DOHH2 (cell line): ENCODE results near the gene CD74.

Source experiments
- H3F3A ChIP-seq: fragments of 200-600 bp; sonication (generic), shearing (Covaris generic); 2 replicates; pipeline ENCODE4 v1.6.0; 2016; ENCODE audit warnings: antibody characterized with exemption, mild to moderate bottlenecking; ENCODE audit not compliant: control insufficient read depth, insufficient read depth
- H3K27ac ChIP-seq: fragments of 200-600 bp; sonication (generic); 2 replicates; pipeline ENCODE4 v1.5.1; 2014; ENCODE audit warnings: low read depth, mild to moderate bottlenecking, low read length, moderate library complexity
- H3K27me3 ChIP-seq: fragments of 200-600 bp; sonication (generic); 2 replicates; pipeline ENCODE4 v1.6.1; 2014; ENCODE audit warnings: mild to moderate bottlenecking, low read length, mixed read lengths; ENCODE audit not compliant: control insufficient read depth
- H3K36me3 ChIP-seq: fragments of 200-600 bp; sonication (generic); 2 replicates; pipeline ENCODE4 v1.6.1; 2014; ENCODE audit warnings: mild to moderate bottlenecking, low read length, moderate library complexity, mixed read lengths; ENCODE audit not compliant: control insufficient read depth
- H3K4me1 ChIP-seq: fragments of 200-600 bp; sonication (generic); 2 replicates; pipeline ENCODE4 v1.6.1; 2014; ENCODE audit warnings: mild to moderate bottlenecking, low read length, mixed read lengths; ENCODE audit not compliant: control insufficient read depth
- H3K4me2 ChIP-seq: fragments of 200-600 bp; sonication (generic); 2 replicates; pipeline ENCODE4 v1.6.0; 2014; ENCODE audit warnings: mild to moderate bottlenecking, low read length, moderate library complexity
- H3K4me3 ChIP-seq: fragments of 200-600 bp; sonication (generic); 2 replicates; pipeline ENCODE4 v1.5.1; 2014; ENCODE audit warnings: mild to moderate bottlenecking, low read length, mixed read lengths
- H3K79me2 ChIP-seq: fragments of 200-600 bp; sonication (generic); 2 replicates; pipeline ENCODE4 v1.6.1; 2014; ENCODE audit warnings: mild to moderate bottlenecking, low read length, mixed read lengths; ENCODE audit not compliant: control insufficient read depth
- H3K9me2 ChIP-seq: fragments of 200-600 bp; sonication (generic); replicated peaks from 2 replicates; pipeline ENCODE4 v1.6.1; 2014; ENCODE audit warnings: mild to moderate bottlenecking, low read length, mixed read lengths; ENCODE audit not compliant: control insufficient read depth
- H3K9me3 ChIP-seq: fragments of 200-600 bp; sonication (generic); 2 replicates; pipeline ENCODE4 v1.6.1; 2014; ENCODE audit warnings: antibody characterized with exemption, low read length, mixed read lengths; ENCODE audit not compliant: control insufficient read depth, insufficient read depth
- H4K20me1 ChIP-seq: fragments of 200-600 bp; sonication (generic); 2 replicates; pipeline ENCODE4 v1.6.0; 2014; ENCODE audit warnings: low read depth, mild to moderate bottlenecking, antibody characterized with exemption, low read length, moderate library complexity; ENCODE audit not compliant: control insufficient read depth, insufficient read depth
- EZH2phosphoT487 ChIP-seq: fragments of 200-600 bp; sonication (generic); IDR thresholded peaks from 2 replicates; pipeline ENCODE4 v1.6.1; 2017; ENCODE audit warnings: borderline replicate concordance, mild to moderate bottlenecking, antibody characterized with exemption, low read length, moderate library complexity, mixed read lengths
- TF ChIP-seq, protein P1 (sequence below): fragments of 200-600 bp; sonication (generic); IDR thresholded peaks from one replicate; pipeline ENCODE4 v1.5.1; 2014; ENCODE audit warnings: antibody characterized with exemption, mild to moderate bottlenecking, low read depth, low read length; ENCODE audit not compliant: poor library complexity, severe bottlenecking

CD74 gene

DNA sequence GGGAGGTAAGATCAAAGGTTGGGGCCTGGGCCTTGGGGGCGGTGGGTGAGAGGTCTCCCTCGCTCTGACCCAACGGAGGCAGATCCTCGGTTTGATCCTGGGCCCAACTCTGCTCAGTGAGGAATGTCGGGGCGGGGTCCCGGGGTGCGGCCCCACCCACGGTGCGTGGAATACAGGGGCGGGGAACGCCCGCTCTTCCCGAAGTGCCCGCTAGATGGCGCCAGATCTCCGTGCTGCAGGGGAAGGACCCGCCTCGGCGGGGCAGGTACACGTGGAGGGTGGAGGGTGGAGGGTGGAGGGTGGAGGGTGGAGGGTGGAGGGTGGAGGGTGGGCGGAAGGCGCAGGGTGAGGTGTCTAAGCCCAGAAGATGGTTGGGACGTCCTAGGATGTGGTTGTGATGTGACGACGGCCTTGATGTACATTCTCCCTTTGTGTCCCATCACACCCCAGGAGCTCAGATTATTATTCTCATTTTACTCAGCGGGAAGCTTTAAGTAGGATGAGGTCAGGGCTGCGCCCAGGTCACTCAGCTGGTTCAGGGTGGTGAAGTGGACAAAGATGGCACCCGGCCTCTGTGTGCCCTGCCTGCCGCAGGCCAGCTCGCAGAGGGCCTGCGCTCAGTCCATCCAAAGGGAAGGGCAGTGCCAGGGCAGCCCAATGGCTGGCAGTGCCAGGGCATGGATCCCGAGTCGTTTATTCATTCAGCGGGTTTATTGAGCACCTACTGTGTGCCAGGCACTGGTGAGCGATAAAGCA lies 46.3 kb upstream of the CD74 start:
- Histone ChIP-seq H3K79me2 (no peaks in the 10 kb centered on the region), H3K4me1 (peaks cover 88% of the 10 kb centered on the region), H4K20me1 (no peaks in the 10 kb centered on the region), H3K36me3 (no peaks in the 10 kb centered on the region), H3K4me3 (peak overlapping the region; percentile 65), H3F3A (peaks cover 15% of the 10 kb centered on the region), H3K4me2 (peak overlapping the region; percentile 79), H3K9me3 (no peaks in the 10 kb centered on the region), H3K27me3 (no peaks in the 10 kb centered on the region), H3K9me2 (no peaks in the 10 kb centered on the region), H3K27ac (peak overlapping the region; percentile 13; the same call in 1 of the 2 replicates)
- TF ChIP-seq EZH2phosphoT487 = no peak
- TF ChIP-seq, protein P1, sequence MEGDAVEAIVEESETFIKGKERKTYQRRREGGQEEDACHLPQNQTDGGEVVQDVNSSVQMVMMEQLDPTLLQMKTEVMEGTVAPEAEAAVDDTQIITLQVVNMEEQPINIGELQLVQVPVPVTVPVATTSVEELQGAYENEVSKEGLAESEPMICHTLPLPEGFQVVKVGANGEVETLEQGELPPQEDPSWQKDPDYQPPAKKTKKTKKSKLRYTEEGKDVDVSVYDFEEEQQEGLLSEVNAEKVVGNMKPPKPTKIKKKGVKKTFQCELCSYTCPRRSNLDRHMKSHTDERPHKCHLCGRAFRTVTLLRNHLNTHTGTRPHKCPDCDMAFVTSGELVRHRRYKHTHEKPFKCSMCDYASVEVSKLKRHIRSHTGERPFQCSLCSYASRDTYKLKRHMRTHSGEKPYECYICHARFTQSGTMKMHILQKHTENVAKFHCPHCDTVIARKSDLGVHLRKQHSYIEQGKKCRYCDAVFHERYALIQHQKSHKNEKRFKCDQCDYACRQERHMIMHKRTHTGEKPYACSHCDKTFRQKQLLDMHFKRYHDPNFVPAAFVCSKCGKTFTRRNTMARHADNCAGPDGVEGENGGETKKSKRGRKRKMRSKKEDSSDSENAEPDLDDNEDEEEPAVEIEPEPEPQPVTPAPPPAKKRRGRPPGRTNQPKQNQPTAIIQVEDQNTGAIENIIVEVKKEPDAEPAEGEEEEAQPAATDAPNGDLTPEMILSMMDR = peak; percentile 72

- Histone ChIP-seq H3K4me3 (peak overlapping the region; percentile 62), H3F3A (peaks cover 15% of the 10 kb centered on the region), H3K4me1 (peaks cover 85% of the 10 kb centered on the region), H3K9me3 (no peaks in the 10 kb centered on the region), H3K27ac (peak overlapping the region; percentile 67), H3K79me2 (no peaks in the 10 kb centered on the region), H3K27me3 (no peaks in the 10 kb centered on the region), H4K20me1 (no peaks in the 10 kb centered on the region), H3K9me2 (no peaks in the 10 kb centered on the region), H3K36me3 (no peaks in the 10 kb centered on the region), H3K4me2 (peak overlapping the region; percentile 69)
- TF ChIP-seq, protein P1 = no peak
- TF ChIP-seq EZH2phosphoT487 = no peak
Observed at GRCh38 chr5:150457562-150458240, 45.0 kb upstream of the CD74 start.

DNA sequence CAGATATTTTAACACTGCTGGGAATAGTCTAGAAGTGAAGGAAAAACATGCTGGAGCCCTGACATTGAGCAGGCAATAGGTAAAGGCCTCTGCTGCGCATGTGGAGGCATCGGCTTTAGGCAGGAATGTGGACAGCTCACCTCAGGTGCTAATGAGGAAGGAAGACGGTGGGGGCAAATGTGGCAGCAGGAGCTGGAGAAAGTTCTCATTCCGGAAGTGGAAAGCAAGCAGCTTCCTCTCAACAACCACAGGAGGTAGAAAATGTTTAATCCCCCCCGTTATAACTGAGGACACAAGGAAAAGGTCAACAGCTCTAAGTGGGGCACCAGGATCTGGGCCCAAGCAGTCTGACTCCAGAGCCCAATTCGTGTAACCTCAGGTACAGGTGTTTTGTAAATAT lies 44.4 kb upstream of the CD74 start:
- TF ChIP-seq, protein P1 = no peak
- TF ChIP-seq EZH2phosphoT487 = no peak
- H3K9me3 ChIP-seq = no peaks in the 10 kb centered on the region
- peak overlapping the region; percentile 69 for H3K4me2 ChIP-seq
- no peaks in the 10 kb centered on the region for H3K9me2 ChIP-seq
- H4K20me1 ChIP-seq = no peaks in the 10 kb centered on the region
- no peaks in the 10 kb centered on the region for H3K36me3 ChIP-seq
- peaks cover 15% of the 10 kb centered on the region for H3F3A ChIP-seq
- no peaks in the 10 kb centered on the region for H3K27me3 ChIP-seq
- peak overlapping the region; percentile 62 for H3K4me3 ChIP-seq
- H3K27ac ChIP-seq = peak overlapping the region; percentile 67
- H3K4me1 ChIP-seq = peaks cover 80% of the 10 kb centered on the region
- H3K79me2 ChIP-seq = no peaks in the 10 kb centered on the region
